ENCODE data around the gene FNDC10. TPM values are rescaled to one million over a fixed set of nuclear protein-coding genes. Genes with fewer than 3 reads are reported as not detected.

Gene FNDC10
- total RNA-seq, 1 donor from 2014 or later: 4.2 TPM

- Mint-ChIP-seq H3K27me3 (no peaks in the 10 kb centered on the region), H3K36me3 (ENCODE audit: insufficient read depth) (peaks cover 2% of the 10 kb centered on the region), H3K4me3 (ENCODE audit: low read depth) (no peak overlapping the region), H3K9me3 (ENCODE audit: low read depth) (no peaks in the 10 kb centered on the region), H3K4me1 (ENCODE audit: low read depth) (peaks cover 5% of the 10 kb centered on the region), H3K27ac (no peak overlapping the region)
- DNase-seq (ENCODE audit: low spot score, unreplicated experiment): no peak
- peak; percentile 24 for TF ChIP-seq CTCF (IDR thresholded peaks at IDR 0.05; ENCODE audit: unreplicated experiment)
These were observed 20.0 kb upstream of the FNDC10 start for GRCh38 chr1:1619917-1620361.

DNA sequence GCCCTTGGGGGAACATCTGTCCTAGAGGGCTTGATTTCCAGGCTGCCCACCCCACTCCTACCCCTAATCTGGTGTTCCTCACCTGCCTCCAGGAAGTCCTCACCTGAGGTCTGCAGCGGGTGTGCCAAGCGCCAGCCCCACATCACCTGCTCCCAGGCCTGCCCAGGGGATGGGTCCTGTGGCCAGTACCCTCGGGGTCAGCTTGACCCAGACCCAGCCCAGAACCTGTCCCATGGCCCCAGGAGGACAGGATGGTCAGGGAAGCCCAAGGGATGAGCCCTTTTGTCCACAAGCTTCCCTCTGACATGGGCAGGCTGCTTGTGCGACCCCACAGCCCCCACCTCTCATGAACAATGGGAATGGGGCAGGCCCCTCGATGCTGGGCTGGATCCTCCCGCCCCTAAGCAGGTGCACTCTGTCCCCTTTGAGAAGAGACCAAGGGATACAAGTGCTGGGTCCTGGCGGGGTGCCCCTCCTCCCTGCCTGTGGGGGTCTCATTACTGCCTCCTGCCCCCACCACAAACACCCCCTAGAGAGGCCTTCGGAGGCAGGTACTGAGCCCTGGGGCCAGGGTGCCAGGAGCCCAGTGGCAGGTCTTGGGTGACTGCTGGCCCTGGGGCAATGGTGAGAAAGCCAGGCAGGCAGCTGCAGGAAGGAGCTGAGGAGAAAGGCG lies 18.6 kb upstream of the FNDC10 start:
- Mint-ChIP-seq H3K9me3 (ENCODE audit: low read depth) (no peaks in the 10 kb centered on the region), H3K4me1 (ENCODE audit: low read depth) (peaks cover 19% of the 10 kb centered on the region), H3K36me3 (ENCODE audit: insufficient read depth) (peaks cover 3% of the 10 kb centered on the region), H3K27me3 (no peaks in the 10 kb centered on the region), H3K27ac (no peak overlapping the region), H3K4me3 (ENCODE audit: low read depth) (no peak overlapping the region)
- no peak for DNase-seq (ENCODE audit: low spot score, unreplicated experiment)
- TF ChIP-seq CTCF (IDR thresholded peaks at IDR 0.05; ENCODE audit: unreplicated experiment): no peak

GRCh38 chr1:1617925-1618324 lies 18.0 kb upstream of the FNDC10 start:
- Mint-ChIP-seq H3K4me3 (ENCODE audit: low read depth) (no peak overlapping the region), H3K27me3 (no peaks in the 10 kb centered on the region), H3K36me3 (ENCODE audit: insufficient read depth) (peaks cover 3% of the 10 kb centered on the region), H3K9me3 (ENCODE audit: low read depth) (no peaks in the 10 kb centered on the region), H3K27ac (no peak overlapping the region), H3K4me1 (ENCODE audit: low read depth) (peaks cover 21% of the 10 kb centered on the region)
- no peak for DNase-seq (ENCODE audit: low spot score, unreplicated experiment)
- no peak for TF ChIP-seq CTCF (IDR thresholded peaks at IDR 0.05; ENCODE audit: unreplicated experiment)

- H3K4me1 Mint-ChIP-seq (ENCODE audit: low read depth): peaks cover 21% of the 10 kb centered on the region
These were observed 17.6 kb upstream of the FNDC10 start for GRCh38 chr1:1617516-1617915.

DNA sequence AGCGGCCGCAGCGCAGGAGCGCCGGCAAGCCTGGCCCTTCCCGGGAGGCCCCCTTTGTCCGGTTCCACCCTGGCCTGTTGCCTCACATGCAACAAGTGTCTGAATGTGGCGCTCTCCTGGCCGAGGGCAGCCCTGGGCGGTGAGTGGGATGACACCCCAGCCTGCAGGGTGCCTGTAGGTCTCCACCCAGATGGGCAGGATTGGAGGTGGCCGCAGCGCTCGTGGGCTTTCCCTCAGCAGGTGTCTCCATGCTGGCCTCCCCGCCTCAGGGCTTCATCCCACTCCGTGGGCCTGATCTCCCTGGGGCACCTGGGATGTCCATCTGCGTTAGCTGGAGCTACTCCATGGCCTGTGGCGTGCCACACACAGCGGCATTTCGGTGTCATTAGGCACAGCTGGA lies 16.9 kb upstream of the FNDC10 start:
- H3K4me1 Mint-ChIP-seq (ENCODE audit: low read depth): peaks cover 22% of the 10 kb centered on the region
- H3K9me3 Mint-ChIP-seq (ENCODE audit: low read depth): no peaks in the 10 kb centered on the region
- no peak for DNase-seq (ENCODE audit: low spot score, unreplicated experiment)
- TF ChIP-seq CTCF (IDR thresholded peaks at IDR 0.05; ENCODE audit: unreplicated experiment): no peak
- H3K4me3 Mint-ChIP-seq (ENCODE audit: low read depth): peak overlapping the region; percentile 77
- no peak overlapping the region for H3K27ac Mint-ChIP-seq
- H3K36me3 Mint-ChIP-seq (ENCODE audit: insufficient read depth): peaks cover 3% of the 10 kb centered on the region
- H3K27me3 Mint-ChIP-seq: no peaks in the 10 kb centered on the region

More at GRCh38 chr1:1617516-1617915, 17.6 kb upstream of the FNDC10 start:
- no peak for TF ChIP-seq CTCF (IDR thresholded peaks at IDR 0.05; ENCODE audit: unreplicated experiment)
- H3K27me3 Mint-ChIP-seq: no peaks in the 10 kb centered on the region
- H3K4me3 Mint-ChIP-seq (ENCODE audit: low read depth): peak overlapping the region; percentile 77
- peak overlapping the region; percentile 20 for H3K27ac Mint-ChIP-seq
- no peak for DNase-seq (ENCODE audit: low spot score, unreplicated experiment)
- H3K9me3 Mint-ChIP-seq (ENCODE audit: low read depth): no peaks in the 10 kb centered on the region
- peaks cover 3% of the 10 kb centered on the region for H3K36me3 Mint-ChIP-seq (ENCODE audit: insufficient read depth)
